Measurements from ENCODE around the gene OR8G1.
"Not testable (repeated sequence)": the region's sequence is repeated elsewhere in the genome, so short reads cannot be mapped to it uniquely, and the experiment has no call there.

Gene OR8G1

GRCh38 chr11:124240621-124241397 is at the start of gene OR8G1:
OR8G1 (plus strand) TSS chr11:124241095; CDS start chr11:124249676, 8,581 bp downstream.
- FAIRE-seq (no peak), DNase-seq (ENCODE audit: extremely low spot score, insufficient read length, low read depth) (no peak)

- DNase-seq (ENCODE audit: extremely low spot score, insufficient read length, low read depth): no peak
- FAIRE-seq: peak; percentile 55
Observed at GRCh38 chr11:124193221-124194010, 47.5 kb upstream of the OR8G1 start.

- FAIRE-seq (no peak), DNase-seq (ENCODE audit: extremely low spot score, insufficient read length, low read depth) (no peak)
Observed at GRCh38 chr11:124194293-124195188, 46.4 kb upstream of the OR8G1 start.

- FAIRE-seq (peak; percentile 81), DNase-seq (ENCODE audit: extremely low spot score, insufficient read length, low read depth) (no peak)
Observed at GRCh38 chr11:124195189-124195734, 45.6 kb upstream of the OR8G1 start.

- FAIRE-seq (no peak), DNase-seq (ENCODE audit: extremely low spot score, insufficient read length, low read depth) (no peak)
Observed at GRCh38 chr11:124197999-124198398, 42.9 kb upstream of the OR8G1 start.

GRCh38 chr11:124198897-124199296 is 42.0 kb upstream of the OR8G1 start:
- FAIRE-seq (no peak), DNase-seq (ENCODE audit: extremely low spot score, insufficient read length, low read depth) (no peak)

GRCh38 chr11:124199702-124200101 is 41.2 kb upstream of the OR8G1 start:
- no peak for DNase-seq (ENCODE audit: extremely low spot score, insufficient read length, low read depth)
- no peak for FAIRE-seq

GRCh38 chr11:124200671-124201070 is 40.2 kb upstream of the OR8G1 start:
- DNase-seq (ENCODE audit: extremely low spot score, insufficient read length, low read depth) (no peak), FAIRE-seq (no peak)

- FAIRE-seq: no peak
- no peak for DNase-seq (ENCODE audit: extremely low spot score, insufficient read length, low read depth)
Observed at GRCh38 chr11:124202951-124203350, 37.9 kb upstream of the OR8G1 start.

- DNase-seq (ENCODE audit: extremely low spot score, insufficient read length, low read depth) (no peak), FAIRE-seq (no peak)
Observed at GRCh38 chr11:124204008-124204407, 36.9 kb upstream of the OR8G1 start.

- FAIRE-seq (no peak), DNase-seq (ENCODE audit: extremely low spot score, insufficient read length, low read depth) (no peak)
Observed at GRCh38 chr11:124207102-124207792, 33.6 kb upstream of the OR8G1 start.

GRCh38 chr11:124209824-124210357 is 31.0 kb upstream of the OR8G1 start:
- FAIRE-seq (no peak), DNase-seq (ENCODE audit: extremely low spot score, insufficient read length, low read depth) (no peak)

- no peak for FAIRE-seq
- no peak for DNase-seq (ENCODE audit: extremely low spot score, insufficient read length, low read depth)
Observed at GRCh38 chr11:124210421-124210820, 30.5 kb upstream of the OR8G1 start.

GRCh38 chr11:124211321-124211720 is 29.6 kb upstream of the OR8G1 start:
- FAIRE-seq: no peak
- DNase-seq (ENCODE audit: extremely low spot score, insufficient read length, low read depth): no peak

GRCh38 chr11:124214027-124214426 is 26.9 kb upstream of the OR8G1 start:
- DNase-seq (ENCODE audit: extremely low spot score, insufficient read length, low read depth) (no peak), FAIRE-seq (no peak)

- DNase-seq (ENCODE audit: extremely low spot score, insufficient read length, low read depth) (no peak), FAIRE-seq (no peak)
Observed at GRCh38 chr11:124219126-124219525, 21.8 kb upstream of the OR8G1 start.

- no peak for DNase-seq (ENCODE audit: extremely low spot score, insufficient read length, low read depth)
- FAIRE-seq: no peak
Observed at GRCh38 chr11:124222407-124222806, 18.5 kb upstream of the OR8G1 start.

GRCh38 chr11:124224618-124225423 is 16.1 kb upstream of the OR8G1 start:
- not testable (repeated sequence) for FAIRE-seq; DNase-seq (ENCODE audit: extremely low spot score, insufficient read length, low read depth)
